ENCODE measurements around the gene HEMGN.

DNA sequence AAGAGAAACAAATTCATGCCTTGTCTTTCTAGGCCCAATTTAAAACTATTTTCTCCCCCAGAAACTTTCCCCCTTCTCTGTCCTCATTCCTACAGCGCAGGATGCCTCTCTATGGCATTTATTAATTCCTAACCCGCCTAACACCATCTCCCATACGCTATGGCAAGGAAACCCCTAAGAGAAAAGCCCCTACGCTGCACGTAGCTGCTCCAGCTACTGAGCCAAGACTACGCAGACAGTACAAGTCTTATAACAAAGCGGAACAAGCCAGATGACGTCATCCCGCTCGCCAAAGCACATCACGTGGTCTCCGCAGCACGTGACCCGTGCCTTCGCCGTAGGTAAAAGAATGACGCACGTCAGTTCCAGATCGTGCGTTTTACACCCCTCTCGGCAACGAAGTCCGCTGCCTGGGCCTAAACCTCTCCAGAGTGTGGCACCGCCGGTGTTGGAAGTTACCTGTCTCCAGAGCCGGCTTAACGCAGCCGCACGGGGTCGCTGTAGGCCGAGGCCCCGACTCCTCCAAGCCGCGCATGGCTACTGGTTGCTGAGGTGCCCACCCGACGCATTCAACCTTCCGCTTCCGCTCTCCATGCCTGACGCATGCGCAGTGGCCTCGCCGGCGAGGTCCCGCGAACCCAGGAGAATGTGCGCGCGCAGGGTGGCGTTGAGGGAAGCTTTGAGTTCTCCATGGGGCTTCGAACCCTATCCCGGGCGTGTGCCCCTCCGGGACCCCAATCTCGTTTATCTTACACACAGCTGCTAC, 15.8 kb downstream of the HEMGN start, which contains the start of gene TRMO:
- TF ChIP-seq, protein P1, sequence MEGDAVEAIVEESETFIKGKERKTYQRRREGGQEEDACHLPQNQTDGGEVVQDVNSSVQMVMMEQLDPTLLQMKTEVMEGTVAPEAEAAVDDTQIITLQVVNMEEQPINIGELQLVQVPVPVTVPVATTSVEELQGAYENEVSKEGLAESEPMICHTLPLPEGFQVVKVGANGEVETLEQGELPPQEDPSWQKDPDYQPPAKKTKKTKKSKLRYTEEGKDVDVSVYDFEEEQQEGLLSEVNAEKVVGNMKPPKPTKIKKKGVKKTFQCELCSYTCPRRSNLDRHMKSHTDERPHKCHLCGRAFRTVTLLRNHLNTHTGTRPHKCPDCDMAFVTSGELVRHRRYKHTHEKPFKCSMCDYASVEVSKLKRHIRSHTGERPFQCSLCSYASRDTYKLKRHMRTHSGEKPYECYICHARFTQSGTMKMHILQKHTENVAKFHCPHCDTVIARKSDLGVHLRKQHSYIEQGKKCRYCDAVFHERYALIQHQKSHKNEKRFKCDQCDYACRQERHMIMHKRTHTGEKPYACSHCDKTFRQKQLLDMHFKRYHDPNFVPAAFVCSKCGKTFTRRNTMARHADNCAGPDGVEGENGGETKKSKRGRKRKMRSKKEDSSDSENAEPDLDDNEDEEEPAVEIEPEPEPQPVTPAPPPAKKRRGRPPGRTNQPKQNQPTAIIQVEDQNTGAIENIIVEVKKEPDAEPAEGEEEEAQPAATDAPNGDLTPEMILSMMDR (IDR thresholded peaks at IDR 0.05): peak; percentile 39; the same call in 1 of the 2 replicates
- no peak for TF ChIP-seq ZNF671 (CRISPR knock-in tag; IDR thresholded peaks at IDR 0.05)
- TF ChIP-seq SP1 (CRISPR knock-in tag; conservative IDR thresholded peaks at IDR 0.05): peak; percentile 54; the same call in 1 of the 2 replicates
- peak; percentile 87; the same call in 1 of the 2 replicates for TF ChIP-seq JUN (CRISPR knock-in tag; IDR thresholded peaks at IDR 0.05)
- TF ChIP-seq, protein P2, sequence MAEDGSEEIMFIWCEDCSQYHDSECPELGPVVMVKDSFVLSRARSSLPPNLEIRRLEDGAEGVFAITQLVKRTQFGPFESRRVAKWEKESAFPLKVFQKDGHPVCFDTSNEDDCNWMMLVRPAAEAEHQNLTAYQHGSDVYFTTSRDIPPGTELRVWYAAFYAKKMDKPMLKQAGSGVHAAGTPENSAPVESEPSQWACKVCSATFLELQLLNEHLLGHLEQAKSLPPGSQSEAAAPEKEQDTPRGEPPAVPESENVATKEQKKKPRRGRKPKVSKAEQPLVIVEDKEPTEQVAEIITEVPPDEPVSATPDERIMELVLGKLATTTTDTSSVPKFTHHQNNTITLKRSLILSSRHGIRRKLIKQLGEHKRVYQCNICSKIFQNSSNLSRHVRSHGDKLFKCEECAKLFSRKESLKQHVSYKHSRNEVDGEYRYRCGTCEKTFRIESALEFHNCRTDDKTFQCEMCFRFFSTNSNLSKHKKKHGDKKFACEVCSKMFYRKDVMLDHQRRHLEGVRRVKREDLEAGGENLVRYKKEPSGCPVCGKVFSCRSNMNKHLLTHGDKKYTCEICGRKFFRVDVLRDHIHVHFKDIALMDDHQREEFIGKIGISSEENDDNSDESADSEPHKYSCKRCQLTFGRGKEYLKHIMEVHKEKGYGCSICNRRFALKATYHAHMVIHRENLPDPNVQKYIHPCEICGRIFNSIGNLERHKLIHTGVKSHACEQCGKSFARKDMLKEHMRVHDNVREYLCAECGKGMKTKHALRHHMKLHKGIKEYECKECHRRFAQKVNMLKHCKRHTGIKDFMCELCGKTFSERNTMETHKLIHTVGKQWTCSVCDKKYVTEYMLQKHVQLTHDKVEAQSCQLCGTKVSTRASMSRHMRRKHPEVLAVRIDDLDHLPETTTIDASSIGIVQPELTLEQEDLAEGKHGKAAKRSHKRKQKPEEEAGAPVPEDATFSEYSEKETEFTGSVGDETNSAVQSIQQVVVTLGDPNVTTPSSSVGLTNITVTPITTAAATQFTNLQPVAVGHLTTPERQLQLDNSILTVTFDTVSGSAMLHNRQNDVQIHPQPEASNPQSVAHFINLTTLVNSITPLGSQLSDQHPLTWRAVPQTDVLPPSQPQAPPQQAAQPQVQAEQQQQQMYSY (CRISPR knock-in tag; IDR thresholded peaks at IDR 0.05): no peak; the same call in 1 of the 2 replicates
- TF ChIP-seq, protein P3, sequence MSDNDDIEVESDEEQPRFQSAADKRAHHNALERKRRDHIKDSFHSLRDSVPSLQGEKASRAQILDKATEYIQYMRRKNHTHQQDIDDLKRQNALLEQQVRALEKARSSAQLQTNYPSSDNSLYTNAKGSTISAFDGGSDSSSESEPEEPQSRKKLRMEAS (CRISPR knock-in tag; IDR thresholded peaks at IDR 0.05): peak; percentile 98
- 0 out of 2 replicates have a peak, but pooled peaks have one; percentile 25 for TF ChIP-seq NFYB (CRISPR knock-in tag; conservative IDR thresholded peaks at IDR 0.05; ENCODE audit: low read depth)
- TF ChIP-seq, protein P4, sequence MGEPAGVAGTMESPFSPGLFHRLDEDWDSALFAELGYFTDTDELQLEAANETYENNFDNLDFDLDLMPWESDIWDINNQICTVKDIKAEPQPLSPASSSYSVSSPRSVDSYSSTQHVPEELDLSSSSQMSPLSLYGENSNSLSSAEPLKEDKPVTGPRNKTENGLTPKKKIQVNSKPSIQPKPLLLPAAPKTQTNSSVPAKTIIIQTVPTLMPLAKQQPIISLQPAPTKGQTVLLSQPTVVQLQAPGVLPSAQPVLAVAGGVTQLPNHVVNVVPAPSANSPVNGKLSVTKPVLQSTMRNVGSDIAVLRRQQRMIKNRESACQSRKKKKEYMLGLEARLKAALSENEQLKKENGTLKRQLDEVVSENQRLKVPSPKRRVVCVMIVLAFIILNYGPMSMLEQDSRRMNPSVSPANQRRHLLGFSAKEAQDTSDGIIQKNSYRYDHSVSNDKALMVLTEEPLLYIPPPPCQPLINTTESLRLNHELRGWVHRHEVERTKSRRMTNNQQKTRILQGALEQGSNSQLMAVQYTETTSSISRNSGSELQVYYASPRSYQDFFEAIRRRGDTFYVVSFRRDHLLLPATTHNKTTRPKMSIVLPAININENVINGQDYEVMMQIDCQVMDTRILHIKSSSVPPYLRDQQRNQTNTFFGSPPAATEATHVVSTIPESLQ (CRISPR knock-in tag; IDR thresholded peaks at IDR 0.05): no peak
- peak; percentile 86; the same call in 1 of the 2 replicates for TF ChIP-seq FOXP1 (CRISPR knock-in tag; IDR thresholded peaks at IDR 0.05; ENCODE audit: borderline replicate concordance)
- TF ChIP-seq, protein P5, sequence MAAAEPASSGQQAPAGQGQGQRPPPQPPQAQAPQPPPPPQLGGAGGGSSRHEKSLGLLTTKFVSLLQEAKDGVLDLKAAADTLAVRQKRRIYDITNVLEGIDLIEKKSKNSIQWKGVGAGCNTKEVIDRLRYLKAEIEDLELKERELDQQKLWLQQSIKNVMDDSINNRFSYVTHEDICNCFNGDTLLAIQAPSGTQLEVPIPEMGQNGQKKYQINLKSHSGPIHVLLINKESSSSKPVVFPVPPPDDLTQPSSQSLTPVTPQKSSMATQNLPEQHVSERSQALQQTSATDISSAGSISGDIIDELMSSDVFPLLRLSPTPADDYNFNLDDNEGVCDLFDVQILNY (CRISPR knock-in tag; IDR thresholded peaks at IDR 0.05): peak; percentile 87
